ENCODE results near the gene NCKAP5. TPM values are rescaled to one million over a fixed set of nuclear protein-coding genes. Genes with fewer than 3 reads are reported as not detected.

NCKAP5 gene
- total RNA-seq, 1 donor from 2014 or later: 7.7 TPM

- peaks cover under 1% of the 10 kb centered on the region for H3K4me1 Mint-ChIP-seq (ENCODE audit: unreplicated experiment)
- peaks cover 7% of the 10 kb centered on the region for H3K9me3 Mint-ChIP-seq
- no peak for TF ChIP-seq CTCF (conservative IDR thresholded peaks at IDR 0.05)
- DNase-seq (ENCODE audit: extremely low spot score, unreplicated experiment): no peak
- peak overlapping the region; percentile 10 for H3K27ac Mint-ChIP-seq
- H3K4me3 Mint-ChIP-seq: no peak overlapping the region
- H3K36me3 Mint-ChIP-seq: no peaks in the 10 kb centered on the region
- no peaks in the 10 kb centered on the region for H3K27me3 Mint-ChIP-seq
Observed at GRCh38 chr2:132955871-132956615, 612.2 kb downstream of the NCKAP5 start.

- Mint-ChIP-seq H3K27me3 (no peaks in the 10 kb centered on the region), H3K9me3 (peaks cover 7% of the 10 kb centered on the region), H3K36me3 (no peaks in the 10 kb centered on the region), H3K4me3 (no peak overlapping the region), H3K27ac (no peak overlapping the region), H3K4me1 (ENCODE audit: unreplicated experiment) (peaks cover 7% of the 10 kb centered on the region)
- DNase-seq (ENCODE audit: extremely low spot score, unreplicated experiment): no peak
- no peak for TF ChIP-seq CTCF (conservative IDR thresholded peaks at IDR 0.05)
Observed at GRCh38 chr2:132953771-132954170, 614.5 kb downstream of the NCKAP5 start.

GRCh38 chr2:132951008-132951714 lies 617.1 kb downstream of the NCKAP5 start:
- H3K27me3 Mint-ChIP-seq: no peaks in the 10 kb centered on the region
- H3K4me1 Mint-ChIP-seq (ENCODE audit: unreplicated experiment): peaks cover 20% of the 10 kb centered on the region
- H3K36me3 Mint-ChIP-seq: no peaks in the 10 kb centered on the region
- no peak for TF ChIP-seq CTCF (conservative IDR thresholded peaks at IDR 0.05)
- no peak for DNase-seq (ENCODE audit: extremely low spot score, unreplicated experiment)
- no peak overlapping the region for H3K27ac Mint-ChIP-seq
- H3K4me3 Mint-ChIP-seq: no peak overlapping the region
- no peaks in the 10 kb centered on the region for H3K9me3 Mint-ChIP-seq

- H3K4me1 Mint-ChIP-seq (ENCODE audit: unreplicated experiment): peaks cover 20% of the 10 kb centered on the region
- no peaks in the 10 kb centered on the region for H3K27me3 Mint-ChIP-seq
- no peaks in the 10 kb centered on the region for H3K36me3 Mint-ChIP-seq
- H3K4me3 Mint-ChIP-seq: no peak overlapping the region
- no peak for TF ChIP-seq CTCF (conservative IDR thresholded peaks at IDR 0.05)
- no peaks in the 10 kb centered on the region for H3K9me3 Mint-ChIP-seq
- H3K27ac Mint-ChIP-seq: no peak overlapping the region
- DNase-seq (ENCODE audit: extremely low spot score, unreplicated experiment): no peak
Observed at GRCh38 chr2:132949108-132949507, 619.2 kb downstream of the NCKAP5 start.

GRCh38 chr2:132948211-132948610 lies 620.1 kb downstream of the NCKAP5 start:
- Mint-ChIP-seq H3K27me3 (no peaks in the 10 kb centered on the region), H3K4me3 (no peak overlapping the region), H3K27ac (no peak overlapping the region), H3K4me1 (ENCODE audit: unreplicated experiment) (peaks cover 27% of the 10 kb centered on the region), H3K9me3 (no peaks in the 10 kb centered on the region), H3K36me3 (no peaks in the 10 kb centered on the region)
- DNase-seq (ENCODE audit: extremely low spot score, unreplicated experiment): no peak
- no peak for TF ChIP-seq CTCF (conservative IDR thresholded peaks at IDR 0.05)
